NCI-H2227 treated with DMSO at 0.1 percent for 48 hours (cell line): Measurements from ENCODE around the gene FRY.

Source experiments
- DNase-seq: peaks from one replicate; lab custom pipeline; 2025; lab: John Stamatoyannopoulos, UW

FRY gene

DNA sequence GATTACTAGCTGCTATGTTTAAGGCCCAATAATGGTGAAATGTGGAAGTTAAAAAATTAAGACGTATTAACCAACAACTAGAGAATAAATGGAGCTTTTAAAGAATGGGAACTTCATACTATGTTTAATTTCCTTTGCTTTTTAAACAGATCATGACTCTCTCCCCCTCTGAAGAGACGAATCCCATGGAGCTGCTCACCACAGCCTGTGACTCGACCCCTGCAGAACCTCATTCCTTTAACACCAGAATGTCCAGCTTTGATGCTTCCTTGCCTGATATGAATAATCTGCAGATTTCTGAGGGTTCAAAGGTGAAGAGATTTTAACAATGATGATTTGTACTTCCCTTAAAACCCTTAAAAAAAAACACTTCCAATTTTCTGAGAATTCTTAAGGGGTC lies 230.6 kb downstream of the FRY start:
- DNase-seq = no peak

DNA sequence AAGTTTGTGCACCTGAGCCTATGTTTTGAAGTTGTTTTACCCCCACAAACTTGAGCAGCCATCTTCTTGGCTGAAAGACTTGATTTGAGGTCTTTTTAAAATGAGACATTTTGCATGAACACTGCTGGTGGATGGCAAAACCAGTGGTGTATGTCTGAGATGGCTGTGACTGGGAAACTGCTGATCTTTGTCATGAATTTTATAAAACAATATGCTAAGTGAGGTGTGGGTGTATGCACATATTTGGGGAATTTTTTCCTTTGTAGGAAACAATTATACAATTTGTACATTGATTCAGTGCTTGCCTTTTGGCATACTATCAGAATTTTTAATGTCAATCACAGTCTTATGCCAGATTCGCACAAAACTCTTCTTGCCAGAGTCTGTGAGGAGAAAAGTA lies 231.0 kb downstream of the FRY start:
- DNase-seq = no peak

DNA sequence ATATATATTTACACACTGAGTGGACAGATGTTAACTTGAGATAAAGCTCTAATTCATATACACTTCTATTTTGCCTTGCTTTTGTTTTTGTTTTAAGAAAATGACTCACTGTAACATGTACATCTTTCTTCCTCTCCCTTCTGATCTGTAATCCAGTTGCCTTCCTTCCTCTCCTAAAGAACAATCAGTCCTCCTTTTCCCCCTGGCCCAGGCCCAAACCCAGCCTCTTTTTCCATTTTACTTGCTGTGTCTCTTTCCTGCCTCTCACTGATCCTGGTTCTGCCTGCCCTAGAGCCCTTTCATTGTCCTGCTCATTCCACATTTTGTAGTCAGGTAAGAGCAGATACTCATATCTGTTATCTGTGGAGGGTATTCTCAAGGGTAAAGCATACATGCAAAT lies 232.8 kb downstream of the FRY start:
- DNase-seq = no peak

DNA sequence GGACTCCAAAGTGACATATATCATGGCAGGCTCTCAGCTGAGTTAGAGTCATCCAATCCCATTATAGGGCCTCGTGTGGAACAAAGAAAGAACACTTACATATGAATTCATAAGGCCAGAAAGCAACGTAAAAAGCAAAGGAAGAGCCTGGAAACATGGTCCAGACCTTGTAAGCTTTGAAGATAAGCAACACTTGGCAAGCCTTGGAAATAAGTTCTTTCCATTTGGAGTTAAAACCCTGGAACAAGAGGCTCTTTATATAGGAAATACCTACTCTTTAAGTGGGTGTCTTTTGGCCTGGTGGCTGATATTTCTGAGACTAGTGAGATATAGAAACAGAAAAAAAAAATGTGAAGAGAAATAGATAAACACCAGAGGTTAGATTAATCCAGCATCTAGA lies 234.2 kb downstream of the FRY start:
- no peak for DNase-seq

DNA sequence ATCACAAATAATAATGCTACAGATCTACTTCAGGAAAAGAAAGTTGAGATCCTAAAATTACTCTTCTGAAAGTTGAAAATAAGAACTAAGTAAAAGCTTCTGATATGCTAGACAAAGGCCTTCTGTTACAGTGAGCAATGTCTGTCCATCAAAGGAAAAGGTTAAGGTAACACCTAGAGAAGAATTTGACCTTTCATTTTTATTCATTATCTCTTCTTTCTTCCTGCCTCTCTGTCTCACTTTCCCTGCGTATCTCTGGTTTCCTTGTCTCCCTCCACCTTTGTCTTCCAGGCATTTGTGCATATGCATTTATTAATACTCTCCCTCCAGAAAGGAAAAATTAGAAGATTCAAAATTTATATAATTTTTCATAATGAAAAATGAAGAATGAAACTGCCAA lies 234.6 kb downstream of the FRY start:
- DNase-seq = no peak

DNA sequence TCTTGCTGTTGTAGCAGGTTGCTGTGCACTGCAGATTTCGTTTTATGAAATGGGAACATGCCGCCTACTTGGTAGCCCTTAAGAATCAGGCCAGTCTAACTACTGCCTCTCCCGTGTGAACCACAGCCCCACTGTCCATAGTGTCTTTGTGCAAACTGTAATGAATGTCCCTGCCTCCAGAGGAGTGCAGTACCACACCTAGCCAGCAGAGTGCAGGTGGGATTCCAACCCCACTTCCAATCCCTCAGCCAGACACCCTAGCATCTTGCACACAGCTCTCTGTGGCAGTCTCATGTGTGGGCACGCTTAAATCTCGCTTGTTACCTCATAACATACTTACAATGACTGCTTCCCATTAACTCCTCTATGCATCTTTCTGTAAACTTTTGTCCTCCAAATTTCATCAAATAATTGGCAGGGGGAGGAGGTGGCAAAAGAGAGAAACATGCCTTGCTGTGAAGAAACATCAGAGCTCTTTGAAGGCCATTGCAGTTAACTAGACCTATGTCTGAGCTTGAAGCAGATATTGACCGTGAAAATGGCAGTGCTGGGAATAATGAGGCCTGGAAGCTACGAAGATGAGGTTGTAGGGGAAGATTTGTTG lies 236.4 kb downstream of the FRY start:
- DNase-seq = no peak

DNA sequence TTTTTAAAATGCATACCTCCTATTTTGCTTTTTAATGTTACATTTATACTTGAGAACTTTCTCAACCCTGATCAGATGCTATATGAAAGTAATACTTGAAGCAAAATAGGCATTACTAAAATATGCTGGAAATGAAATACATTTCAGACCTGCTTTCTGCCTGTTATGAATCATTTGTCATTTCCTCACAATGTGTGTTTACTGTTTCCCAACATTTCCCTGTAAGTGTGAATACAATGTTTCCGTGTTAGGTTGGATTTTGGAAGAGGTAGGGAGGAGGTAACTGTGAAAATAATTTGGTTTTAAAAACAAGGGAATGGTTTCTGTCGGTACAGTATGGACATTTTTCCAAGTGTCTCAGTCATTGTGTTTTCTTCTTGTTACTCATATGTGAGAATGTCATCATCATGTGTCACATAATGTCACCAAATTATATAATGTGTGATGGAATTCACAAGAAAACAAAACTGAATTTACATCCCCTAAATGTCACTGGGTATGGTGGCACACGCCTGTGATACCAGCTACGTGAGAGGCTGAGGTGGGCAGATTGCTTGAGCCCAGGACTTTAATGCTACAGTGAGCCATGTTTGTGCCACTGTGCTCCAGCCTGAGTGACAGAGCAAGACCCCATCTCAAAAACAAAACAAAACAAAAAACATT lies 240.6 kb downstream of the FRY start:
- DNase-seq = no peak

DNA sequence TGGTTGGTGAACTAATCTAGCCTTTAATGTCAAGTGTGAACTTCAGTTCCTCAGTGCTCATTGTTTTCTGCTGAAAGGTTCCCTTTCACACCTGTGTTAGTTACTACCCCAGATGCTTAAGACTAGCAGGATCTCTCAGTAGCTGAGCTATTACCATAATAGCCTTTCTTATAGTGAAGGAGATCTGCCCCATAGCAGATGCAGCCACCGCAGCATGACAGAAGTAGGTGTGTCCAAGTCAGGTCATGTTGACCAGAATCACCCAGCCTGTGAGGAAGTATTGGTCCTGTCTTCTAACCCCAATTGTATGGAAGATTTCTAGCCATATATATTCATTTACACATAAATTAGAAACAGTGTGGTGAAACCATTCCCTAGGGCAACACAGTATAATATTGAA lies 246.3 kb downstream of the FRY start:
- DNase-seq = no peak

DNA sequence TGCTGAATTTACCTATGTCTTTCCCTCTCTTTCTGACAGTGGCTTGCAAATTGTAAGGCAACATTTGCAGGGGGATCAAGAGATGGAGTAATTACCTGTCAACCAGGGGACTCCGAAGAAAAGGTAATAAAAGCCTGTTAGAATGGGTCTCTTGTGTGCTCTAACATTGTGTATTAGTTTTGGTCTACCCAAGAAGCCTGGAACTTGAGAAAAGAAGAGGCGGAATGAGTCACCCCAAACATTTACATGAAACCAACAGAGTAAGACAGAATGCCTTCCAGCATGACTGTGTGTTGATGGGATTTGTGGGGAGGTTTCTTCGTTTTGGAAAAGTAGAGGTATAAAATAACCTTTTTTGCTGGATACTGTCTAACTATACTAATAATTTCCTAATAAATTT lies 246.9 kb downstream of the FRY start:
- no peak for DNase-seq

DNA sequence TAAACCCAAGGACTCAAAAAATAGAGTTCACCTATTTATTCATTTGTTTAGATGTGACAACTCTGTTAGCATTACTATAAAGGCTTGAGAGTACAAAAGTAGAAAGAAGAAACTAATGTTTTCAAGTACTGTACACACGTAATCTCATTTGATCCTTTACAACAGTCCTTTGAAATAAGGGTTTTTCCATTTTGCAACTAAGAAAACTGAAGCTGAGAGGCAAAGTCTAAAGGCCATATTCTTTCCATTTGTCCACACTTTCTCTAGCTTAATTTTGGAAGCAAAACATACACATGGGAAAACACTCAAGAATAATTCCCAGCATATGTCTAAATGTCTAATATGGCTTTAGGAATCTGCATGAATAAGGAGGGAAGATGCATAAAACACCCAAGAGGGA lies 249.5 kb downstream of the FRY start:
- no peak for DNase-seq

DNA sequence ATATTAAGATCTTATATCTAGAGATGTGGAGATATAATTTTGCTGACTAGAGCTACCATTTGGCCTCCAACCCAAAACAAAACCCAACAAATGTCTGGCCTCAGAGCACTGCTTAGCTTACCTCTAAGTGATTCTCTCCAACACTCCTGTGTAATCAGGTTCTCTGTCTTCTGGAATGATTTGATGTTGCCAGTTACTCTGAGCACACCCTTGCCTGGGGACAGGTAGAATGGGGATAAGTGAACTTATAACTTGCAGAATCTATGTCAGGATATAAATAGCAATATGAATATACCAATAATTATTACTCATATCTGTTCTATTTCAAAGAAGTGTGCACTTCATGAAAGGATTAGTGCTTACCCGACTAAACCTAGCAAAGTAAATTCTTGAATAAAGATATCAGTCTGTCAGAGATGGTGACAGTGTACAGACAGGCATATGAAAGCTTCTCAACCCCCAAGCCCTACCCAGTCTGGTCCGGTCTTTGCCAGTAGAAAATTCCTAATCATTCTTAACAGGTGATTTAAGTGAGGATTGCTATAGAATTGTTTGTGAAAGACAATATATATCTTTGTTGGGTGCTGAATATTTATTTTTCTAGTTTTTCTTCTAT lies 250.6 kb downstream of the FRY start:
- DNase-seq = no peak

DNA sequence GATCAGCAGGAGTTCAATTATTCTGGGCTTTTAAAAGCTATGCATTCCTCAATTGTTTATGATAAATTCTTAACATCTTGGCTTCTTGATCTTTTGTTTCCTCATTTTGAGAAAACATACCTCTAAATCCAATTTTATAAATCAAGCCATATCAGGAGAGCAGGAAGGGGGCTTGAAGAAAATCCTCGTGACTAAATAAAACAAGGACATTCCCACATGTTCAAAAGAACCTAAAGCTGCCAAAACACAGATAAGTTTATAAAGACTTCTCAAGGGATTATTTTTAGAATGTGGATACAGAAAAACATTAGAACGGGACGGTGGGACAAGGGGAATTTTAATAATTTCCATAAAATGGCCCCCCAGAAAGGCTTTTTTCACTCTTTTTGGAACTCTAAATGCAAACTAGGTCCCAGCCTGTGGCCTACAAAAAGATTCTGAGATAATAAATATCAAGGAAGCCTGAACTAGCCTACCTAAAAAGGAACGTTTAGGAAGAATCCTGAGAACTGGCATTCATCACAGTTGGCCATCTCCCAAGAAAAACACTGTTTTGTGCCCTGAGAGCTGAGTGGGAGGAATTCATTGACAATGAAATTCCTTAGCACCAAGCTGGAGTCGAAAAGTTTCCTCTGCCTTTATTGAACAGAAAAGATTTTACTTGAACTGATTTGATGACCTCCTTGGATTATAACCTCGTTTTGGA lies 253.5 kb downstream of the FRY start:
- no peak for DNase-seq

DNA sequence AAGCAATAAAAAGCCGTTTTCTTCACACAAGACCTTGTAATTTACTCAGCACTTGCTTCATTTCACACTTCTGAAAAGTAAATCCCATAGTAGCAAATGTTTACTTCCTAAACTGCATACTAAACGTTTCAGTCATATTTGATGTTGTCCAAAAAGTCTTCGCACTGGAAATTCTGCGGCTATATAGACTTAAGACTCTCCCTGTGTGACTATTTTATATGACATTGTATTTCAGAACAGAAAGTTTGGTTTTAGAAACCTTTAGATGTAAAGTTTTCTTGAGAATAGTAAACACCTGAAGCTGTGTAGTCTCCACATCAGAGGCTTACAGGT lies 254.0 kb downstream of the FRY start:
- no peak for DNase-seq

DNA sequence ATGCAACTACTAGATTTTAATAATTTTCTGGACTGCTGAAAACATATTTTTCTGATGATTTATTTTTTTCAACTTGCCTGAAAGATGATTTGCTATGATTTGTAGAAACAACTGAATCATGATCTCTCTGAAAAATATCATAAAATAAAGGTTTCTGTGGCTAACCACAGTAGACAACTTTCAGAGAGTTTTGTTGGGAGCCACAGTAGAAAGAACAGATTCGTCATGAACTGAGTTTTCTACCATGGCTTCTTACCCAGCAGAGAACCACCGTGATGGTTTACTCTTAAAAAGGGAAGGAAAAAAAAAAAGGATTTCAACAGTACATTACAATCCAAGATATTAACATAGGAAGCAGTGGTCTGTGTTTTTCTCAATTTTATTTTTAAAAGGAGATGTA lies 265.6 kb downstream of the FRY start:
- no peak for DNase-seq

DNA sequence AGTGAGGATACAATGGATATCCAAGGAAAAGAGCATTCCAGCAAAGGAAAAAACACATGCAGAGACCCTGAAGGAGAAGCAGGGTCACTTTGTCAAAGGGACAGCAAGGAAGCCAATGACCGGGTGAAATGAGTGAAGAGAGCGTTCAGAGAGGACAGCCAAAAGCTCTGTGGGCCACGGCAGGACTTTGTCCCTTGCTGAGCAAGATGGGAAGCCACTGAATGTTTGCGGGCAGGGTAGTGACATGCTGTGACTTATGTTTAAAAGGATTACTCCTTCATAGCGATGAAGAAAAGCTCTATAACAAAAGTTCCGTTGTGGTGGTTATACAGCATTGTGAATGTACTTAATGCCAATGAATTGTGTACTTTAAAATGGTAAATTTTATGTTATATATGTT lies 267.1 kb downstream of the FRY start:
- DNase-seq = no peak

DNA sequence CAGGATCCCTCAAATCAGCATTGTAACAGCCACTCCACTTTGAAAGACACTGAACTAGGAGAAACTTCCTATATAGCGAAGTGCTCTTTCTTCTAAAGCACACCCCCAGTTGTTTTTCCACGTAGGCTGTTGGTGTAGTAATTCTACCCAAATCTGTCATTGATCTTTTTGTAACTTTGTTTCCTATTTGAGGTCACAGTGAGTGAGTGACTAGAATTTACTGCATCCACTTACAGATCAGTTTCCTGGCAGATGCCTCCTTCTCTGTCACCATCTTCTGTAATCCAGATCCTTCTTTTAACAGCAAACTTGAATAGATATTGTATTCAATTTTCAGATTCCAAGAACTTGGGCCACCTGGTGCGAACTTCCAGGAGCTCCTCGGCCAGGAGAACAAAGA lies 268.3 kb downstream of the FRY start:
- no peak for DNase-seq

DNA sequence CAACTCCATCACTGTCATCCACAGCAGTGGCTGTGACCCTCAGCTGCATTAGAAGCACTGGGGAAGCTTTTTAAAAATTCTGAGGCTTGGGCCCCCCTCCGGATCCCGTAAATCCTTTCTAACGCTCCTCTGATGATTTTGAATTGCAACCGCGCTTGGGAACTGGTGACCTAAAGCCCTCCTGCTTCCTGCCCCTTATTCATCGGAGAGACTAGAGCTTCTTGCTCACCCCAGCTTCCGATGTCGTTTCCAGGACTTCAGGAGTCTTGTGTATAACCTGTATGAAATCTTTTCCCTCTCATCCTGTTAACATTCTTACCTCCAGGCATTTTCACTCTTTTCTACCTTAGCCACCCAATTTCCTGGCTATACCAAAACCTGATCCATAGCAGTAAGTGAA lies 268.8 kb downstream of the FRY start:
- no peak for DNase-seq

DNA sequence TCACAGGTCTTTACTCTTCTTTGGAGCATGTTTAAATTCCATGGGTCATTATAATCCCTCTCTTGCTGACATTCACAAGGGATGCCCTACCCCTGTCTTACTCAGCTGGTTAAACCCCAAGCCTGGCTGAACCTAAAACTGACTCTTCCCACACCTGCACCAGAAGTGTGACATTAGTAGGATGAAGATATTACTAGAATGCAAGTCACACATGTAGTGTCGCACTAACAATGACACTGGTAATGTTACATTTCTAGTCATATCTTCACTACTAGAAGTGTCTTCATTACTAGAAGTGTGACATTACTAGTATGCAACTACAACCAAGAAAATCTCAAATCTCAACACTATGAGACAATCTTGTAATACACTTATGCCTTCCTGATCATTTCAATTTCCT lies 269.3 kb downstream of the FRY start:
- DNase-seq = no peak

DNA sequence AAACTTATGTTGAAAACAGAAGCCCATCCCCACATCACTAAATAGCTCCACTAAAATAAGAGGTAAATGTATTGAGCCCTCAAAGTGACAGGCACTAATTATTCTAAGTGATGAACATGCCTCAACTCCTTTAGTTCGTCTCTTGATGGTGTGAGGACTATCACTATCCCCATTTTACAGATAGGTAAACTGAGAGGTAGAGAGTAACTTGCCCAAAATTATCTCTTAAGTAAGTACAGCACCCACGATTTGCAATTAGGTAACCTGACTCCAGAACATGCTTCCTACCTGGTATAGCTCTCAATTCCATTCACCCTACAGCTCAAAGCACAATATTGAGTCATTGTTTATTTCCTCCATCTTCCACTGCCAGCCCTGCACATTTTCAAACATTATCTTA lies 270.9 kb downstream of the FRY start:
- no peak for DNase-seq

DNA sequence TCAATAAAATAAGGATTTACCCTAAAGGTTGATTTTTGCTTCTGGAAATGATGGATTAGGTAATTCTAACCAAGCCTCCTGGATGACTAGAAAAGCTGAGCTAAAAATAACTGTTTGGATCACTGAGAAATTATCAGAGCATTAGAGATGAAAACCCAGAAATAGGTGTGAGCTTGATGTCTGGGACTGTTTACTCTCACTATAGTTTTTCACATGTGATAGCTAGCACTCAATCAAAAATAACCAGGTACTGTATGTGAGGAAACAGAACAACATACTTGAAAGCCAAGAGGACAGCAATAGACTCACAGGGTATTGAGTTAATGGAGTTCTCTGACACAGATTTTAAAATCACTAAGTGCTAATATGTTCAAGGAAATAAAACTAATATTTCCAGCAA lies 274.1 kb downstream of the FRY start:
- DNase-seq = no peak

DNA sequence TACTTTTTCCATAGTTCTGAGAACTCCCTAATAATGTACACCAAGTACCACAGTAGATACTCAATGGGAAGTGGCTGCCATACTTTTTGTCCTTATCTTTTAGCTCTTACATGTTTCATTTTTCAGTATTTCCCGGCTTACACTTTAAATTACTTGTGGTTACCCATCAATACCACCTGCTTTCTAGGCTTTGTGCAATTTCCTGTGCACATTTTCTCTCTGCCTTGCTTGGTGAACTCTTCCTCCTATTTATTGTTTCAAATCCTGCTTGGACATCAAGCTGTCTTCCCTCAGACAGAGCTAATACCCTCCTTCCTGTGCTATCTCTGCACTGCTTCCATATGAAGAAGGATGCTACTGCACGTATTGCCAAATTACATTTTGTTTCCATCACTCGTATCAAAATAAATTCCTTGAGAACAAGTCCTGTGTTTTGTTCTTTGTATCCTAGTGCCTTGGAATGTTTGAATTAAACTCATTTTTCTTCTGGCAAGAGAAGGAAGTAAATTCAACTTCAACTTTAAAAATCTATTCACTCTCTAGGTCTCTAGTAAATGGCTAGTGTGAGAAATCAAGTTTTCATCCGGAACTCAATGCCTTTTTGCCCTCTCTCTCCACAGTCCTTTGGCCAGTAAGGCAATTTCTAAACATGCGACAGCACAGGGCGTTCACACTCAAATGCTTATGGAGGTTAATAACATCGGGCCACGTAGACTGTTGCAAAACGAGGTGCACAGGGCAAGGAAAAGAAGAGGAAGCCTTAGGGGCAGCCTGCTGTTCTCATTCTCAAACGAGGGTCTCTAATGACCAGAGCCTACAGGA lies 277.9 kb downstream of the FRY start:
- DNase-seq = no peak

DNA sequence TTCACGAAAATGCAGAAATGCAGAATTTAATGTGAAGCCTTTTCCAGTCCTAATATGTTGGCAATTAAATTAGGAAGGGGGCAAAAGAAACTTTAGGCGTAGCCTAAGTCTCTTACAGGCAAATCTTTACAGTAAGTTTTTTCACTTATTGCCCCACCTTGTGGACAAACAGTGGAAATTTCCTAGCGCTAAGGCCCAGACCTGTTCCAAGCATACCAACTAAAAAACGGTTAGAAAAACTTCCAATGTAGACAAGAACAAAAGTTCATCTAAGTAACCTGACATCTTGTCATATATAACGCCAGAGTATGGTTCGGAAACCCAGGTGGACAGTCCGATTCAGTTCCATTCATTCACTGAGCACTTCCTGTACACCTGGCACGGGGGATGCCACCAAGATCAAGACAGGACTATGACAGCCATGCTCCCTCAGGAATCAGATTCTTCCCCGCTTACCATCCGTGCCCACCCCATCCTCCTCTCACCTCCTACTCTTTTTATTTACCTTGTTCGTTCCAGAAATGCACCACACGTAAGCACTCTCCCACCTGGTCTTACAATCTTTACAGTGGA lies 278.6 kb downstream of the FRY start:
- DNase-seq = no peak
